GM19035 (cell line): Measurements from ENCODE around the gene DEDD.

ENCODE experiments used
- ATAC-seq: cut with Tn5 transposase; IDR thresholded peaks from one replicate; pipeline ENCODE4 v1.9.1; 2021; ENCODE audit not compliant: unreplicated experiment

Gene DEDD

DNA sequence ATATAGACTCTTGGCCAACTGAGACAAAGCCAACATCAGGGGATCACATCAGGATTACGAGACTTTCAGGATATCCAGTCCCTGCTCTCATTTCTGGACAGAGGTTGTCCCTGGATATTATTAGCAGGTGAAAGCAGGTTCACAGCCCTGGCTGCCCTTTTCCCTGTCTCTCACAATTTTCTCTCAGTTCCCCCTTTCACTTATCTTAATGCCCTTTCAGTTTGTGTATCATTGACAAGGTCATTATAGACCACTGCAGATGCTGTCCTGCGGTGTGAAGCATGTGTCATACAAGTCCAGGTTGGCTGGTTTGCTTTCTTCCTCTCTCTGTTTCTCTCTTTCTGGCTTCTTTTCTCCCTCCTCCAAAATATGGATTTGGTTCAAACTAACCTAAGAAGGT, 36.5 kb downstream of the DEDD start:
- ATAC-seq = no peak

DNA sequence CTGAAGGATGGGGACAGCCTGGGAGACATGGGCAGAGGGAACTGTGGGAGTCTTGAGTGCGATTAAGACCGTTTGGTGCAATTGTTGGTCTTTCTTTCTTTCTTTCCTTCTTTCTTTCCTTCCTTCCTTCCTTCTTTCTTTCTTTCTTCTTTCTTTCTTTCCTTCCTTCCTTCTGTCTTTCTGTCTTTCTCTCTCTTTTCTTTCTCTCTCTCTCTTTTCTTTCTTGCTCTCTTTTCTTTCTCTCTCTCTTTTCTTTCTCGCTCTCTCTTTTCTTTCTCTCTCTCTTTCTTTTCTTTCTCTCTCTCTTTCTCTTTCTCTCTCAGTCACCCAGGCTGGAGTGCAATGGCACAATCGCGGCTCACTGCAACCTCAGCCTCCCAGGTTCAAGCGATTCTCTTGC, 37.2 kb downstream of the DEDD start:
- no peak for ATAC-seq

DNA sequence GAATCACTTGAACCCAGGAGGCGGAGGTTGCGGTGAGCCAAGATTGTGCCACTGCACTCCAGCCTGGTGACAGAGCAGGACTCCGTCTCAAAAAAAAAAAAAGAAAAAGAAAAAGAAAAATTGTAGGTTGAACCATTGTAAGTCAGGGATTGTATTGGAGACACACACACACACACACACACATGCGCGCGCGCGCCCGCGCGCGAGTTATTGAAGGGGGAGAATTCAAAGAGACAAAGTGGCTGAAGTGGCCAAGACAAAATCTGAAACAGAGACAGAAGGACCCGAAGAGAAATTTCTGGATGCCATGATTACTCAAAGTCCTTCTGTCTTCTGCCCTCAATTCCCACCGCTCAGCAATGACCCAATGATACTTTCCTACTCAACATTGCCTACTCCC, 38.0 kb downstream of the DEDD start:
- no peak for ATAC-seq

DNA sequence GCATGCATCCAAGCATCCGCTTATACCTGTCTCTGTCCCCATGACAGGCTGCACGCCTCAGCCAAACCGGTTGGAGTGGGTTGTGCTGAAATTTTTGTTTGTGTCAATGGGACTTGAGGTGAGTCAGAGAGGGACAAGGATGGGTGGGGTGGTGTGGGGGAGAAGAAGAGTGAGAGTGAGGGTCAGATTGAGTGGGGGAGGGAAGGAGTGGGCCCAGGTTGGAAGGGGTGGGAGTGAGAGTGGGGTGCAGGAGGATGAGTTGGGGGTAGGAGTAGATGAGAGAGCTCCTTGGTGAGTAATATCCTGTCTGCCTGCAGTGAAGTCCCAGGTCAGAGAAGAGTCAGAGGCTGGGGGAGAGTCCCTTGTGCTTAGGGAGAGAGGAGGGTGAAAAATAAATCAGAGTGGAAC, 39.8 kb downstream of the DEDD start:
- no peak for ATAC-seq

DNA sequence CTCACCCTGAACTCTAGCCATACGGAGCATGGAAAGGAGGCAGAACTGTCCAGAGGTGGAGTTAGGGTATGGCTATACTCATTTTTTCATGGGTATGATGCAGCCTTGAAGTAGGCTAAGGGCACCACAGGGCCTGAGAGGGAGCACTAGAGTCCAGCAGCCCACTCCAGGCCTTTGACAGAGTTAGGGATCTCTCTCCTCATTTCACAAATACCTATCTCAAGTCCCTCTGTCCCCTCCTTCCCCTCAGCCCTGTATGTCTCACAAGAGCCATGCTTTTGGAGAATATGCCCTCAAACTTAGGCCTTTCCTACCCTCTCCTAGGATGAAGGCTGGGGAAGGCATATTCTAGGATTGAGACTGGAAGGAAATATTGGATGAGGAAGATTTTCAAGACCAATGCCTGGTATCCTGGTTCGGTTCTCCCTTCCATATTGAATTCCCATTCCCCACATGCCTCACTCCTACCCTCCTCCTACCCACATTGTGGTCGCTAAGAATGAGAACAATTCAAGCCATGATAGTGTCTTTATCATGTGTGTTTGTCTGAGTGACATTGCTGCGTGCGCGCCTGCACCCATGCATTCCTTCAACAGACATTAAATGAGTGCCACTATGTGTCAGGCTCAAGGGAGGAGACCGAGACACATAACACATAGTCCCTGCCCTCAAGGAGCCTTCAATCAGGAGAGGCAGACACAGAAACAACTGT, 40.5 kb downstream of the DEDD start:
- ATAC-seq = no peak

DNA sequence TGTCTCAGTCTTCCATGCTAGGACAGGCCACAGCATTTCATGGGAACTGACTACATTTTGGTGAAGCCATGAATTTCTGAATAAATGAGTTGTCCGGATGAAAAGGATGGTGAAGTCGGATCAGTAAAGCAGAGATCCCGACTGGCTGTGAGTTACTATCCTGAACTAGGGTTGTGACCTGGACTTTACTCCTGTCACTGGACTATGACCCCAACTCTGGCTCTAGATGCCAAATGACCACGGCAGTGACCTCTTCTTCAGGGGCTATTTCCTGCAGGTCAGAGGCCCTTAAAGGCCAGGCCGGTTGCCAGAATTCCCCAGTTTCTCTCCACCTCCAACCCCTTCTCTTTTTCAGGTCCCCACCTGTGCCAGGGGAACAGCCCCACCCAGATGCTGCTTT, 41.4 kb downstream of the DEDD start:
- ATAC-seq = no peak

DNA sequence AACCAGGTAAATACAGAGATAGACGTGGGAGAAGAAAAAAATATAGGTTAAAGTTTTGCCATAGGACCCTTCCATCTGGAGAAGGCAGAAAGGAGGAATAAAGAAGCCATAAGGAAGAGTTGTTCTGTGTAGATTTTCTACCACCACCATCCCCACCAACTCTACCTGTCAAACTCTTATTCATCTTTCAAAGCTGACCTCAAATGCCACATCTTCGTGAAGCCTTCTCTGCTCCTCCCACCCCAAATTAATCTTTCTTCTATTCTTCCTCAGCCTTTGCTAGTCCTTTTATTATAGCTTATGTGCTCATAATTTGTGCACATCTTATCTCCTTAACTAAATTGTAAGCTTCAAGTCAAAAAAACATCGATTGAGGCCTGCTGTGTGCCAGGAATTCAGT, 41.9 kb downstream of the DEDD start:
- ATAC-seq = no peak

DNA sequence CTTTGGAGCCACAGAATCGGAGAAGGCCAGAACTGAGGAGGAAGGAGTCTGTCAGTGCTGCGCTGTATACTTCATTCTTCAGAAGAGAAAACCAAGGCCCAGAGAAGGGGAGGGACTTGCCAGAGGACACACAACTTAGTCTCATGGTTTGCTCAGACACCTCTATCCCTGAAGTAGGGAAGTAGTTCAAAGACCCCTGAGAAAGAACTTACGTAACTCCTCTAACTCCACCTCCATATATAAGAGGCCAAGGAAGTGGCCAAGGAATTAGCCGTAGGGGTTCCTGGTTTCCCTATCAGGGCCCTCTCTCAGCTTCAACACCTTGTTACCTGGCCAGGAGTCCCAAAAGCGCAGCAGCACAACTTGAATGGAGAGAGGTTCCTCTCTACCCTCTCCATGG, 42.5 kb downstream of the DEDD start:
- no peak for ATAC-seq

DNA sequence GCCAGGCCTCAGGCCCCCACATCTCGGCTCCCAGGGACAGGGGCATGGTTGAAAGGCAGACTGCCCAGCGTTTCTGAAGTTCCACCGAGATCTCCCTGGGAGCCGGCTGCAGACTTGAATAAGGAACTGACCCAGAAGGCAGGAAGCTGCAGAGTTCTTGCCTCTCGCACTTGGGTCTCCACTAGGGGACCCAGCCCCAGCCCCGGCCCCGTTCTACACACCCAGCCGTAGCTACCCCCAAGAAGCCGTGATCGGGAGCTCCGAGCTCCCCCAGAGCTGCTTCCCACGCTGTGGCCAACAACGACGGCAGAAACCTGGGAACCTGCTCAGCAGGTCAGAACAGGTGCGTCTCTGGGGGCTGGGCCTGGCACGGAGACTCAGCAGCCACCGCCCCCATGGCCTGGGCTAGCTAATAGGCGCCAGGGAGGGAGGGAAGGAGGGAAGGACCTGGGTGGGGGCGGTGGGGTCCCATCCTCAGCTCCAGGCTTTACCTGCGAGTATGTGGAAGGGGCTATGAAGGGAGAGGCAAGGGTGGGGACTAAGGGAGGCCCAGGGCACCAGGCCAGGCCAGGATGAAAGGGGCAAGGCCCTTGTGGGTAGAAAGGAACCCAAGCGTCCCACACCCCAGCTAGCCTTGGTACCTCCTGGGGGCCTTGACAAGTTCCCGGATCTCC, 43.1 kb downstream of the DEDD start, which contains the start of gene NECTIN4:
Gene NECTIN4, minus strand, starts transcription at position 308 of the 674 bp plus-strand sequence. Its CDS starts 262 bp downstream, at position 46.
- ATAC-seq = no peak

DNA sequence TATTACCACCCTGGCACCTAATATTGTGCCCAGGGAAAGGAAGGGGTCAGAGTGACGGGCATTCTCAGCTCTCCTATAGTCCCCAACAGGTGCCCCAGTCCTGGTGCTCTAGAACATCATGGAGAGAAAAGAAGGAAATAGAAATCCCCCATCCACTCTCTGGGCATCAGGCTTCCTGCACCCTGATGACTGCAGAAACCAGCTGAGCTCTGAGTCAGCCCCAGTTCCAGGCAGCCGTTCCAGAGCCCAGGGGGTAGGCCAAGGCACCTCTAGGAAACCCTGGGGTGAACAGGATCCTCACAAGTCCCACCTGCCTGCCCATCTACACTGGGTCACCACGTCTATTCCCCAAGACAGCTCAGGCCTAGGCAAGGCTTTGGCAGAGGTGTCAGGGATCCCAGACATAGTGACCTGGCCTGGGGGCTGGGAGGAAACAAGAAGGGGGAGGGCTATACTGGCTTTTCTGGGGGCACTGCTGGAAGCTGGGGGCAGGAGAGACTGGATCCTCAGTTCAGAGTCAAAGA, 43.8 kb downstream of the DEDD start:
- ATAC-seq = no peak

DNA sequence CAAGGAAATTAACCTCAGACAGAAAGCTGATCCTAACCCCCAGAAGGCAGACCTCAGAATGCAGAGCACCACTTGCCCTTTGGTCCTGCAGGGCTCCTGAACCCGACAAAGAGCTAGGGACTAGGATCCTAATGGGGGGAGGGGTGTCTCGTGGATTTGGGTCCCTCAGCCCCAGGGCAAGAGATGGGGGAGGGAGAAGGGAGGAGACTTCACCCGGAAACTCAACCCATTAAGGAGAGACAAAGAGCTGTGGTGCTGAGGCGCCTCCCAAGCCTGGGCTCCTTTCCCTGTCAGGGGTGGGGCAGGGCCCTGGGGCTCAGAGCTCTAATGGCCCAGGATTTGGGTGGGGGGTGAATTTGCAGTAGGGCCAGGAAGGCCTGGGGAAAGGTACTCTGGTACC, 46.0 kb downstream of the DEDD start:
- no peak for ATAC-seq

DNA sequence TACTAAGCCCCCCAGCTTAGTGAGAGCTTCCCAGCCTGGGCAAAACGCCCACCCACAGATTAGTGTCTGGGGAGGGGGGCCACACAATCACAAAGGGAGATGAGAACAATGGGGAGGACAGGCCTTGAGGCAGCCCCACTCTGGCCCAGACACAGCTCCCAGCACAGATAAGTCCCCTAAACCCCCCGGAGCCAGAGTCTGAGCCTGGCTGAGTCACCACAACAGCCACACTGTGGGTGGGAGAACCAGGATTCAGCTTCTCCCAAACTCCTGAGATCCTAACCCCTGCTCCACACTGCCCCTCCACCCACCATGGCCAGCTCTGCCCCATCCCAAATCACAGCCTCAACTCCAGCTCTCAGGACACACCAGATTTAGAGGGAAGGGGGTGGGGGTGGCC, 47.3 kb downstream of the DEDD start:
- ATAC-seq = no peak

DNA sequence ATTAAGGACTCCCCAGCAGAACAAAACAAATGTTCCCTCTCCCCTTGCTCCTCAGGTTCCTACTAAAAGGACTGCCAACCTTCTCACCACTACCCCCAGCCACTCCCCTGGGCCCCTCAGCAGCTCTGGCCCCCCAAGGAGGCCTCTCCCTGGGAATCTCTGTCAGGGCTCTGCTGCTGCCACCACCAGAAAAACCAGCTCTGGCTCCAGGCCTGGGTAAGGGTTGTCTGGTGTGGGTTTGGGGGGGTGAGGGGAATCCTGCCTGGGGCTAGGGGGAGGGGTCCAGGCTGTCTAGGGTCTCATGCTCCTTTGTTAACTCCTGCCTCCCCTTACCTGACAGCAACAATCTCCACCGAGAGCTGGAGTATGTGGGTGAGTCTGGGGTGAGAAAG, 47.9 kb downstream of the DEDD start:
- no peak for ATAC-seq

DNA sequence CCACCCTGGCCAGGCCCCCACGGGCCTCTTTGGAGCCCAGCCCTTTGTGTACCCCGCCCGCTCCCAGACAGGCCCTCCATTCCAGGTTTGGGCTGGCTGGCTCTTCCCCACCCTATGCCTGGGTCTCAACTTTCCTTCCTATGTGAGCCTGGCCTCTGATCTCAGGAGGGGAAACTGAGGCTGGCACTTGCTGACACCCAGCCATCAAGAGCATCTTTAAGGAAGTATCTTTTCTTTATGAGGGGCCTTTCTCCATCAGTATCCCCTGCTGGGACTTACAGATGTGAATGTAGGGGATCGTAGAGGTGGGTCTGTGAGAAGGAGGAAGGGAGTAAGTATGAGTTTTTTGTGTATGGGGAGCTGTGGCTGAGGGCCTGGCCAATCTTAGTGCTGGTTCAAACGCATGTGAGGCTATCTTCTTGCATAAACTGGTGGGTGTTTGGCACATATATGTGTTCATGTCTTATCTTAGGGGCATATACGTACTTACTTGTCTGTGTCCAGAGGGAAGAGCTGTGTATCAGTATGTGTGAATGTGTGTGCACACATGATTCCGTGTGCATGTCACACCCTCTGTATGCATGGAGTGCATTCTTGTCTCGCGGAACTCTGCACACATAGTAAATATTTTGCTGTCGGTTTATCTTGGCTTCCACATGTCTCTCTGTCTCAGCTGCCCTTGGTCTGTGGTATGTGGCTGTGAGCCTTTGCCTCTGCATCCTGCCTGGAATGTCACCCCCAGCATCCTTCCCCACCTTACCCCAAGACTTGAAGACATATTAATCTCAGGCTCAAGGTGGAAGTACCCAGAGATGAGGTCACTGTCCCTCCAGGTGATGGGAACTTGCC, 48.5 kb downstream of the DEDD start:
- ATAC-seq = no peak

DNA sequence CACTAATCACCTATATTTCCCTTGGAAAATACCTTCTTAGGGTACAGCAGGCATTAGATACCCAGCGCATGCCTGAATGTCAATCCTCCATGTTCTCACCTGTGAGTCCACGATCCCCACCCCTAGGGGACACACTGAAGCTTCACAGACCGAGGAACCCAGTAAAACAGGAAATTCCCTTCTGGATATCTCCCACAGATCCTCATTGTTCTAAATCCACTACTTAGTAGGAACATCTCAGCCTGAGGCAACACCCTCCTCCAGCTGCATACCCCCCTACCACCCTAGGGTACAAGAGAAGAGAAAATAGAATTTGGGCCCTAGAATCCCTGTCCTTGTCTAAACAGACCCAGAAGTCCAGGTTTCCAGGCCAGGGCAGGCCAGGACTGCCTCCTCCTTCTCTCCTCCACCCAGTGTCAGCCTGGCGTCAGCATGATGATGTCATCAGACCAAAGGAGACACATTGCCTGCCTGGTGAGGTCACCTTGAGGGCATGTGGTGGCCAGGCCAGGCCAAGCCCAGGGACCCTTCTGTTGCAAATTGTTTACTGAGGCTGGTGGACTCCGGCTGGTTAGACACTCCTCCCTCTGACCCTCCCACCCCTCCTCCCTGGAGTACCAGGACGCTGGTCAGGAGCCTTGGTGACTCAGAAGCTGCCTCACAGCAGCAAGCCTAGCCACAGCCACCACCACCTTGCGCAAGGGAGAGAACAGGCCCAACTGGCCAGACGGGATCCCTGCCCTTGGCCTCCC, 49.3 kb downstream of the DEDD start:
- no peak for ATAC-seq

DNA sequence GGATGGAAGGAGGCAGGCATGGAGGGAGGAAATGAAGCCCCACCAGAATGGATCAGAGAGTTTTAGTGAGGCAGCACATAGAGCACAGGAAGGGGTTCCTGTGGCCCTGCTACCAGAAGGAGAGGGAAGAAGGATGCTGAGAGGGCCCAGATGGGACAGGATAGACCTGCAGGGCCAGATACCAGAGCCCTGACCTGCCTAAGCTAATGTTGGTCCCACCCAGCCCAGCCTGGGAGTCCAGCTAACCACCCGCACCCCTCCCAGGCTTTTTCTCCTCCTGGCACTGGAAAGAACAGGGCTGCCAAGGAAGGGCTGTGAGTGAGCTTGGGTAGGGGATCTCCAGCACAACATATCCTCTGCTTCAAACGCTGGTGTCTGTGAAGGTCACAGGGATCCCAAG, 50.0 kb downstream of the DEDD start:
- no peak for ATAC-seq

DNA sequence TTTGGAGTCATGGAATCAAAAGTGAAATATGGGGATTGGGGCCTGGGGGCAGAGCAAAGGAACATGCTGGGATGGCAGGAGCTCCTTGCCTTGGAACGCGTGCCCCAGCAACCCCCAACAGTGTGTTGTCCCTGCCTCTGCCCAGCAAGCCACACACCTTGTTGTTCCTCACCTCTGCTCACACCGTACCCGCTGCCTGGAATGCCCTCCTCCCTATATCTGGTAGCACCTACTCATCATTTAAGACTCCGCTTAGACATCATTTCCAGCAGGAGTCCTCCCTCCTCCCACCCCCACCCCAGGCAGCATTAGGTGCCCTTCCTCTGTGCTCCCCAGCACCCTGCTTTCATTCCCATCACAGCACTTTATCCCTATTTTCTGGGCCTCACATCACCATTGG, 50.9 kb downstream of the DEDD start:
- no peak for ATAC-seq

DNA sequence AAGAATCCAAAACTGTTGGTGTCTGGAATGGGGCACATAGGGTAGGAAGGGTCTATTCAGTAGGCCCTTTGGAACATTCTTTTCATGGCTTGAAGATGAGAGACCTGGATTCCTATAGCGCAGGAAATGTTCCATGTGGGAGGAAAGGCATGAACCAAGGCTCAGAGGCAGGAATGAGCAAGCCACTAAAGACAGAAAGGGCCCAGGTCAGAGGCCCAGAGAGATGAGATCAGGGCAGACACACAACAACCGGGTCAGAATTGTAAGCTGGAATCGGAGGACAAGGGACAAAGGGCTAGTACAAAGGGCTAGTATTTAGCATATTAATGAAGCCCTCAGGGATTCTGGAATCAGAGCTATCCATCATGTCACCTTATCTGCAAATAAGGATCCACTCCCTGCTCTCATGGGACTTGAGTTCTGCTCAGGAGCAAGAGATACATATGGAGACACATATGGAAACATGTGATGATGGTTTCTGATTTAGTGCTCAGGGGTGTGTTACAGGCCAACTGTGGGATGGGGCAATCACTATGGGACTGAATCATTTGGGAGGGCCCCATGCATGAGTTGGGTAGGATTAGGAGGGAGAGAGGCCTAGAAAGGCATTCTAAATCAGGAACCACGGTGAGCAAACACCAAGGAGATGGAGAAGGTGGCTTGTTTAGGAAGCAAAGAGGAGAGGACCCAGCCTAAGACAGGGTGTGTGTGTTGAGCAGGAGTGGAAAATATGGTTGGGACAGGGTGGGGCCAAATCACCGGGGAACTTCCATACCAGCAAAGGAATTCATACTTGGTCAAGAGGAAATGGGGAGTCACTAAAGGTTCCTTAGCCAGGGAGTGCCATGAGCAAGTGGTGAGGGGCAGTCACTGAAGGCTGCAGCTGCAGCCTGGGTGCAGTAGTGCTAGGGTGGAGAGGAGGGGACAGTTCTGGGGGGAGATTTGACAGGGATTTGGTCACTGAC, 51.7 kb downstream of the DEDD start:
- no peak for ATAC-seq

DNA sequence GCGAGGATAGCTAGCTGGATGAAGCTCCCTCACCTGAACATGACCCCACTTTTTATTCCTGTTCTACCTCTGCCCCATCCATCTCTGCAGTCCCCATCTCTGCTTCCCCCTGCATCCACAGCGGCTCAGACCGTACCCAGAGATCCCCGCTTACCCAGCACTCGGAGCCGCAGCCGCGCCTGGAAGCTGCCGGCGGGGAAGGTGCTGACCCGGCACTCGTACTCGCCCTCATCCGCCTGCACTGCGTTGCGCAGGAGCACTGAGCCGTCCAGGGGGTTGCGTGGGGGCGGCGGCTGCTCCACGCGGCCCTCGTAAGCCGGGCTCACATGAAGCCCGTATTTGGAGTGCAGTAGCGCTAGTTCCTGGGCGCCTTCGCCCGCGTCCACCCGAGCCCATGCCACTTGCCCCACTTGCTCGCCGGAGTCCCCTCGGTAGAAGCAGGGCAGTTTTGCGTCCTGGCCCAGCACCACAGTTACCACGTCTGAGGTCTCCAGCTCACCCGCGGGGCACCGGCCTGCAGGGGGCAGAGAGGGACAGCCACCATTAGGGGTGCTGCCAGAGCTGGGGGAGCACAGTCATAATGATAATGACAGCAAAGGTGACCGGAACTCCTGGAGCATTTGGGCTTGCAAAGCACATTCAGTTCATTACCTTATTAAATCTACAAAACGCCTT, 52.9 kb downstream of the DEDD start:
- ATAC-seq = no peak
